Measurements from ENCODE around the gene LCOR.

Gene LCOR

GRCh38 chr10:96988426-96988825, 156.3 kb downstream of the LCOR start:
- DNase-seq: no peak

GRCh38 chr10:96991313-96991841, 159.3 kb downstream of the LCOR start:
- DNase-seq: no peak

GRCh38 chr10:96992721-96993120, 160.6 kb downstream of the LCOR start:
- DNase-seq: no peak

GRCh38 chr10:96995851-96996250, 163.8 kb downstream of the LCOR start:
- DNase-seq: no peak

GRCh38 chr10:96996275-96996965, 164.3 kb downstream of the LCOR start:
- DNase-seq: no peak

- no peak for DNase-seq
Observed at GRCh38 chr10:96998329-96998888, 166.3 kb downstream of the LCOR start.

- no peak for DNase-seq
Observed at GRCh38 chr10:96999337-96999736, 167.2 kb downstream of the LCOR start.

GRCh38 chr10:96999987-97000386, 167.9 kb downstream of the LCOR start:
- no peak for DNase-seq

- DNase-seq: no peak
Observed at GRCh38 chr10:97000487-97001182, 168.5 kb downstream of the LCOR start.

GRCh38 chr10:97001183-97001991, 169.3 kb downstream of the LCOR start:
- DNase-seq: no peak

- no peak for DNase-seq
Observed at GRCh38 chr10:97002670-97003069, 170.6 kb downstream of the LCOR start.

GRCh38 chr10:97003151-97003803, 171.2 kb downstream of the LCOR start:
- no peak for DNase-seq

- DNase-seq: no peak
Observed at GRCh38 chr10:97003804-97004201, 171.7 kb downstream of the LCOR start.

GRCh38 chr10:97004591-97004990, 172.5 kb downstream of the LCOR start:
- no peak for DNase-seq

GRCh38 chr10:97005349-97005748, 173.3 kb downstream of the LCOR start:
- DNase-seq: no peak

GRCh38 chr10:97006364-97006763, 174.3 kb downstream of the LCOR start:
- no peak for DNase-seq

- DNase-seq: no peak
Observed at GRCh38 chr10:97007417-97007816, 175.3 kb downstream of the LCOR start.

GRCh38 chr10:97010695-97011206, 178.7 kb downstream of the LCOR start:
- DNase-seq: no peak

GRCh38 chr10:97011397-97011796, 179.3 kb downstream of the LCOR start:
- DNase-seq: no peak

GRCh38 chr10:97012470-97012869, 180.4 kb downstream of the LCOR start:
- DNase-seq: no peak

GRCh38 chr10:97013568-97013967, 181.5 kb downstream of the LCOR start:
- no peak for DNase-seq

GRCh38 chr10:97013983-97014382, 181.9 kb downstream of the LCOR start:
- DNase-seq: no peak
